ENCODE data around the gene HOXC13. TPM values are rescaled to one million over a fixed set of nuclear protein-coding genes. Genes with fewer than 3 reads are reported as not detected.

Gene HOXC13
- total and polyA plus RNA-seq, 9 of the 15 experiments (the other 6 are each of a cell fraction or from before 2014, with no cell fraction given) = 0.03 to 0.29 (median 0.17) TPM; not detected in 2

- no peak for TF ChIP-seq ZNF398 (CRISPR knock-in tag; IDR thresholded peaks at IDR 0.05)
- no peak for TF ChIP-seq AFF1 (IDR thresholded peaks at IDR 0.05; ENCODE audit: low read depth in 1 of 2, partially characterized antibody in 2 of 2)
- no peak for TF ChIP-seq MCM3 (IDR thresholded peaks at IDR 0.05)
- TF ChIP-seq AFF4 (CRISPR knock-in tag; IDR thresholded peaks at IDR 0.05) = no peak
- TF ChIP-seq MGA (IDR thresholded peaks at IDR 0.05) = no peak
Observed at GRCh38 chr12:53929527-53929926, 9.1 kb upstream of the HOXC13 start (continued).

Measured in K562 (cell line).